HL-60/S4 treated with retinoic acid at 250 ng/mL for 4 days and 3 days (cell line): Measurements from ENCODE around the gene ZFYVE19.
"Not testable (repeated sequence)": the region's sequence is repeated elsewhere in the genome, so short reads cannot be mapped to it uniquely, and the experiment has no call there.

ENCODE experiments used
- in situ Hi-C: fragments of 300-500 bp; cut with MboI; formaldehyde crosslinking; loops from 2 replicates; pipeline ENCODE4 v1.7.0; 2022; ENCODE audit warnings: low sequenced_read_pairs

Gene ZFYVE19

DNA sequence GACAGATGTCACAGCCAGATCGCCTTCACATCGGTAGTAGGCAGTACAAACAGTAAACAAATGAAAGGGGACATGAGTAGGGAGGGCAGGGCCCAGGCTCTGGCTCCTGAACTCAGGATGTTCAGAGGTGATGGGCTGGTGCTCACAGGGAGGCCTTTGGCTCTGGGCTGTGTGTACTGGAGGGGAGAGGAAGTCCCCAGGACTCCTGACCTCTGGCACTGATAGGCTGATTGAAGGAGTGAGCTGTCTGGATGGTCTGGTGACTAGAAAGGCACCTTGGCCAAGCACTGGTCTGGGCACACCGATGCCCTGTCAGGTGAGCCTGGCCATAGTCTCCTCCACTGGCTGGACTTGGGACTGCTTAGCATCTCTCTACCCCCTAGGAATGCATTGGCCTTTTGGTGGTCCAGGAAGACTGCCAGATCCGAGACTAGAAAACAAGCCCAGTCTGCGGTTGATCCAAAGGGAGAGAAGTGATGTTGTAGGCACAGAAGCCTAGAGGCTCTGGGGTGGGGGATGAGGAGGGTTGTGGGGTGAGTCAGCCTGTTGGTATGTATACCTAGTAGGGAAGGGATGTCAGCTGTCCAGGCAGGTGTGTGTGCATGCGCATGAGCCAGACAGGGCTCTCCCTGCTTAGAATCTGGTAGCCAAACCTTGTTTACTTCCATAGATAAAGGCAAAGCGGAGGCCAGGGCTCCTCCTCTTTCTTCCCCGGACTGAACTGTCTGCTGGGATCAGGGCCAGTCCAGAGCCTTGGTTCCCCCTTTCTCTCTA is 38.8 kb downstream of the ZFYVE19 start:
- in situ Hi-C loops, result no loop called here

DNA sequence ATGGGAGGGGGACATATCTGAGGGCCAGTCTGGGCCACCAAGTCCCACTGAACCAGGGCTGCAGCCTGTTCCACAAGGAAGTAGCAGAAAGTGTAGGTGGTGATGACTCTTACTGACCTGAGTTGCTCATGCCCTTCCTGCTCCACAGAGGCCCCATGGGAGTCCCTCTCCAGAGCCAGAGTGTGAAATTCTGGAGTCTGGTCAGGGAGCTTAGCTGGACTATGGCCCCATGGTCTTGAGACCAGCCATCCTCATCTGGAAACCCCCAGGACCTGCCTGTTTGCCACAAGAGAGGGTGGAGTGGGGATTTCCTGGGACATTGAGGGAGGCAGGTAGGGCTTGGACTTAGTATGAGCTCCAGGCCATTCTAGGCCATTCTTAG is 39.9 kb downstream of the ZFYVE19 start:
- in situ Hi-C loops, result no loop called here

DNA sequence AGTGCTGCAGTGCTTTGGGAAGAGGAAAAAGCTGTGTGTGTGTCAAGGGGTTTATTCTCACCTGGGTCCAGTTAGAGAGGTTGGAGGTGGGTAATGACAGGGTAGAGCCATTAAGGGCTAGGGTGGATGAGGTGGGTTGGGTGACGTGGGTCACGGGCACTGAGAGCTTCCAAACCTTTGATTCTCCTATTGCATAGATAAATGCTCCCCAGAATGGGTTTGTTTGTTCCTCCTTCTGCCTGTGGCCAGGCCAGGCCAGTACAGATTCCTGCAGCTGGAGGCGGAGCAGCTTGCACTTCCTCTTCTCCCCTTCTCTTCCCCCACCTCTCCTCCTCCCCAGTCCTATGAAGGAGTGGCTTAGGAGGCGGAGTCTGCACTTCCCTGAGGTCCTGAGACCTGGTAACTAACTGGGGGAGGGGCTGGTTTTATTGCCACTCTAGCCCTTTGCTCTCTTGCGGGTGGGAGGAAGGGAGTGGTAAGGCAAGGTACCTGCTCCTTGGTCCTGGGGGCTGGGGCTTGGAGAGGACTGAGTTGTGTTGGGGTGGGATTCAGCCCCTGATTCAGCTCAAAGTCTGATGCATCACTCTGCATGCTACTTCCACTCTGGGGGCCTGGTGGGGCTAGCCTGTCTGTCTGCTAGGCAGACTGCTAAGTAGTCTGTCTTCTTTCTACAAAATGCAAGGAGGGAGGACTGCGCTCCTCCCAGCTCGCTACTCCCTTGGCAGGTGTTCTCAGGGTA is 40.5 kb downstream of the ZFYVE19 start:
- in situ Hi-C loops, result no loop called here

DNA sequence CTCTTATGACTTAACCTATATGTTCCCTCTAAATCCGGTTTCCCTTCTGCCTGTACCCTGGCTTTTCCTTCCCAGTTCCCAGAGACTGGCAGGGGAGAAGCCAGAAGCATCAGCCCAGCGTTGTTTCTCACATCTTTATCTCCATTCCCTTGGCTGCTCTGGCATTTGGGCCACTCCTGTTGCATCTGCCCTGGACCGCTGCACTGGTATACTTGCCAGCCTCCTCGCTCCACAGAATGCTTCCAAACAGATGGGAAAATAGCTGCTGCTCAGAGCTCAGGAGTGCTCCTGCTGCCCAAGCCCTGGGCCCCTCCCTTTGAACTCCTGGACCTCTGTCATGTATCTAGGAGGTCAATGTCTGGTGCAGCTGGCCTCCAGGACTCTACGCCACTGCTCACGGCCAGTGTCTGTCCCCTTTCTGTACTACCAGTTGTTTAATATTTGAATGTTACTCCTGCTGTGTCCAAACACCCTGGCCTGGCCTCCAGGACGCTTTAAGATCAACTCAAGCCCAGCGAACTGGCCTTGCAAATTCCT is 43.8 kb downstream of the ZFYVE19 start:
- in situ Hi-C loops, result no loop called here

DNA sequence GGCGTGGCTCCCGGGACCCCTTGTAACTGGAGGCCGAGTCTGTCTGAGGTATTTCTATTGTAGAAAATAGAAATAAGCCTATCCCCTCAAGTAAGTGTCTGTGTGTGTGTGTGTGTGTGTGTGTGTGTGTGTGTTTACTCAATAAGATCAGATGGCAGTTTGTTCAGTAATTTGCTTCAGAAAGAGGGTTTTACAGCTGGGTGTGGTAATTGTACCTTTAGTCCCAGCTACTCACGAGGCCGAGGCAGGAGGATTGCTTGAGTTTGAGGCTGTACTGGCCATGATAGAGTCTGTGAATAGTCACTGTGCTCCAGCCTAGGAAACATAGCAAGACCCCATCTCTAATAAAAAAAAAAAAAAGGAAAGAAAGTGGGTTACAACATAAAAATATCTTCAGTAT is 45.6 kb downstream of the ZFYVE19 start:
- in situ Hi-C loops, result no loop called here

DNA sequence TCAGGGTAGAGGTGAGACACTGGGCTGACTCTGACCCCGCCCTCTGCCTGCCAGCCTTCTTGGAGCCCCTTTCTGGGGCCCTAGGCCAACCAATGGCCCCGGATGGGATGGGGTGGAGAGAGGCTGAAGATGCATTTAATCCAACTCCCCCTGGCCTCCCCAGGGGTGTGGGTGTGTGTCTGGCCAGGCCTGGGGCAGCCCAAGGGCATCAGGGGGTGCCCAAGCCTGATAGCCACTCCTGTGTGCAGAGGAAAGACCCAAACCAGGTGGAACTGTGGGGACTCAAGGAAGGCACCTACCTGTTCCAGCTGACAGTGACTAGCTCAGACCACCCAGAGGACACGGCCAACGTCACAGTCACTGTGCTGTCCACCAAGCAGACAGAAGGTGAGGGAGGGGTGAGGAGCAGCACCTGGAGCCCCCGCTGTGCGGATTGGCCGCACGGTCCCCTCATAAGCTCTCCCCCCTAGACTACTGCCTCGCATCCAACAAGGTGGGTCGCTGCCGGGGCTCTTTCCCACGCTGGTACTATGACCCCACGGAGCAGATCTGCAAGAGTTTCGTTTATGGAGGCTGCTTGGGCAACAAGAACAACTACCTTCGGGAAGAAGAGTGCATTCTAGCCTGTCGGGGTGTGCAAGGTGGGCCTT is 46.5 kb downstream of the ZFYVE19 start:
- in situ Hi-C loops, result no loop called here

DNA sequence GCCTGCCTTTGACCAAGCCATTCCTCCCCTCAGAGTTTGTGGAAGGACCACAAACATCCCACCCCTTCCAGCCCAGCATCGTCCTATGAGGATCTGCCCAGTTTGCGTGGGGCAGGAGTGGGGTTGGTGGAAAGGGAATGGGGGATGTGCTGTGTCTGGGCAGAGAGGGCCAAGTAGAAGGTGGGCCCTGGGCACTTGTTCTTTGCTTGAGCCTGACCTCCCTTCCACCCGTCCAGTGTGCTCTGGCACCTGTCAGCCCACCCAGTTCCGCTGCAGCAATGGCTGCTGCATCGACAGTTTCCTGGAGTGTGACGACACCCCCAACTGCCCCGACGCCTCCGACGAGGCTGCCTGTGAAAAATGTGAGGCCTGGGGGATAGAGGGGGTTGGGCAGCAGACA is 47.3 kb downstream of the ZFYVE19 start:
- in situ Hi-C loops, result no loop called here

DNA sequence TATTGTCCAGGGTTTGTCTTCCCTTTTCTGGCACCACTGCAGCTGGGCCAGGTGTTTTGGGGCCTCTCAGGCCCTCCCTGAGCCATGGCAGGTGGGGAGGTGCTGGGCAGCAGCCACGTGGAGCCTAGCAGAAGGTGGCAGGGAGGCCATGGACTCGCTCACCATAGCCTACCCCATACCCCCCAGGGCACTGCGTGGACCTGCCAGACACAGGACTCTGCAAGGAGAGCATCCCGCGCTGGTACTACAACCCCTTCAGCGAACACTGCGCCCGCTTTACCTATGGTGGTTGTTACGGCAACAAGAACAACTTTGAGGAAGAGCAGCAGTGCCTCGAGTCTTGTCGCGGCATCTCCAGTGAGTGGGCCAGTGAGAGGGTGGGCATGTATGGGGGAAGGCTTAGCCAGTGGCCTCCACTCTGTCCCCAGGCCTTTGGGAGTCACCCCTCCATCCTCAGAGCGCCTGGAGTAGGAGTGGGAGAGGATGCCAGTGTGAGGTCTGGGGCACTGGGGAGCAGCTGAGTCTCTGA is 48.9 kb downstream of the ZFYVE19 start:
- in situ Hi-C loops, result no loop called here

DNA sequence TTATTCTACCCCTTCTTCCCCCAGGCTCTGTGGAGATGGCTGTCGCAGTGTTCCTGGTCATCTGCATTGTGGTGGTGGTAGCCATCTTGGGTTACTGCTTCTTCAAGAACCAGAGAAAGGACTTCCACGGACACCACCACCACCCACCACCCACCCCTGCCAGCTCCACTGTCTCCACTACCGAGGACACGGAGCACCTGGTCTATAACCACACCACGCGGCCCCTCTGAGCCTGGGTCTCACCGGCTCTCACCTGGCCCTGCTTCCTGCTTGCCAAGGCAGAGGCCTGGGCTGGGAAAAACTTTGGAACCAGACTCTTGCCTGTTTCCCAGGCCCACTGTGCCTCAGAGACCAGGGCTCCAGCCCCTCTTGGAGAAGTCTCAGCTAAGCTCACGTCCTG is 49.9 kb downstream of the ZFYVE19 start:
- in situ Hi-C loops, result no loop called here

DNA sequence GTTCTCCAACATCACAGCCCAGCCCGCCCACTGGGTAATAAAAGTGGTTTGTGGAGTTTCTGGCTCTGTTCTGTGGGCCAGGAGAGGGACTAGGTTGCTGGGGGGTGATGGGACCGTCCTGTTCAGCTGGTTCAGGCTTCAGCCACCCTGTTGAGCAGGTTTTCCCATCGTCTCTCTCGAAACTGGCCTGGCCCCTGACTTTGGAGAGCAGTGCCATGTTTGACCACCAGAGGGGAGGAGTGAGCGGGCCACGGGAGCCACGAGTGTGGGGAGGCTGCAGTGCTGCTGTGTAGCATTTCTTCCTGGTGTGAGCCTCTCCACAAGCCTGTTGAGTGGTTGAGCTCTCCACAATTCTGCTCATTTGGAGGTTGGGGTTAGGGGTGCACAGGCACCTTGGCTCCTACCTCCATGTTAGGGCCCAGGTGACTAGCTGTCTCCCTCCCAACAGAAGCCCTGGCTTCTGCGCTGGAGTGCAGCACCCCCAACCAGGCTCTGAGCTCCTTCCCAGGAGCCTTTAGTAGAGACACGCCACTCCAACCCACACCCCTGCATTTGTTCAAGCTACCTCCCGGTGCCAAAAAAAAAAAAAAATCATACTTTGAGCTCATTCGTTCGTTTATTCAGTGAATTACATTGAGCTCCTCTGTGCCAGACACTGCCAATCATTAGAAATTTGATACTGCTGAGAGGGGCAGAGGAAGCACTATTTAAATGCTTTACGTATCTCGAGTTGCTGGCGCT is 50.9 kb downstream of the ZFYVE19 start:
- in situ Hi-C loops, result no loop called here

DNA sequence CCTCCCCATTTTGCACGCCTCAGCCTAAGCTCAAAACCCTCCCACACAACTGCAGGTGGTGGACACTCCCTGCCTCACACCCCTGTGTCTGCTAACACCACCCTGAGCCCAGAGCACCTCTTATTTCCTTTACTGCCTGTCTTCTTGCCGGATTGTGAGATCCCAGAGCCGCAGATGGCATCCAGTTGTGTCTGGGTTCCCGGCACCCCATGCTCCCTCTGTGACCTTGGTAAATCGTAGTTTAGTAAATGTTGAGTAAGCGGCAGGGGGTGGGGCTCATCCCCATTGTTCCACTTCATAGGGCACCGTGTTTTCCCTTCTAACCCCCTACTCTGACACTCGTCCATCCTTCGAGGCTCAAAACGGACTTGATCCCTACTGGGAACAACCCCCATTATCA is 51.8 kb downstream of the ZFYVE19 start:
- in situ Hi-C loops, result no loop called here

DNA sequence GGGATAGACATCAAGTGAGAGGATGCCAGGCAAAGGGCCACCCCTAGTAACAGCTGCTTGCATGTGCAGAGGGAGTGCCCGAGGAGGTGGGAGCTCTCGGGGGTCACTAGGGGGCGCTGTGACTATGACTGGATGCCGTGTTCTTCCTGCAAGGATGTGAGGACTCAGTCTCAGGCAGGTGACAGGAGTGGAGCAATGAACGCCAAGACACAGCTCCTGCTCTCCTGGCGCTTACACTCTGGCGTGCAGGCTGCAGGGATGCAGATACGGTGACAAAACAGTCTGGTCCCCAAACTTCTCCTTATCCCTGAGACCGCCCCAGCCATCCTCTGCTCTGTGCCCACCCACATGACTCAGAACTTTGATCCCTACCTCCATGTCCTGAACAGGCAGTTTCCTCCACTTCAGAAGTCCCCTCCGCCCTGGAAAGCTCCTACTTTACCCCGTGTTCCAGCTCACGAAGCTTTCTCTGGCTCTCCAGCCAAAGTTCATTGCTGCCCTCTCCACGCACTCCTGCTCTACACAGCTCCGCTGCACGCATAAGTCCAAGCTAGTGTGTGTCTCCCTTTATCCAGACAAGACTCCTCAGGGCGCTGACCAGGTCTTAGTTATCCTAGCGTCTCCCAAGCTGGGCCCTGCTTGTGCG is 52.4 kb downstream of the ZFYVE19 start:
- in situ Hi-C loops, result no loop called here

DNA sequence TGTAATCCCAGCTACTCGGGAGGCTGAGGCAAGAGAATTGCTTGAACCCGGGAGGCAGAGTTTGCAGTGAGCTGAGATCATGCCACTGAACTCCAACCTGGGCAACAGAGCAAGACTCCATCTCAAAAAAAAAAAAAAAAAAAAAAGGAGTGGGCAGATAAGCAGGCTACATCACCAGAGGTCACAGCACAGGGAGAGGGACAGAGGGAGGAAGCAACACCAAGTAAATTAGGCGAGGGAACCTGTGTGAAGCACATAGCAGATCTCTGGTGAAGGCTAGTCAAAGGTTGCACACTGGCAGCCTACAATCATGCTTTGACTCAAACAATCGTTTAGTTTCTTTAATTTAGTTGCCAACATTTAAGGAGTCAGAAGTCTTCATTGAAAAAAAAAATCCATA is 54.3 kb downstream of the ZFYVE19 start:
- in situ Hi-C loops, result not testable (repeated sequence)

DNA sequence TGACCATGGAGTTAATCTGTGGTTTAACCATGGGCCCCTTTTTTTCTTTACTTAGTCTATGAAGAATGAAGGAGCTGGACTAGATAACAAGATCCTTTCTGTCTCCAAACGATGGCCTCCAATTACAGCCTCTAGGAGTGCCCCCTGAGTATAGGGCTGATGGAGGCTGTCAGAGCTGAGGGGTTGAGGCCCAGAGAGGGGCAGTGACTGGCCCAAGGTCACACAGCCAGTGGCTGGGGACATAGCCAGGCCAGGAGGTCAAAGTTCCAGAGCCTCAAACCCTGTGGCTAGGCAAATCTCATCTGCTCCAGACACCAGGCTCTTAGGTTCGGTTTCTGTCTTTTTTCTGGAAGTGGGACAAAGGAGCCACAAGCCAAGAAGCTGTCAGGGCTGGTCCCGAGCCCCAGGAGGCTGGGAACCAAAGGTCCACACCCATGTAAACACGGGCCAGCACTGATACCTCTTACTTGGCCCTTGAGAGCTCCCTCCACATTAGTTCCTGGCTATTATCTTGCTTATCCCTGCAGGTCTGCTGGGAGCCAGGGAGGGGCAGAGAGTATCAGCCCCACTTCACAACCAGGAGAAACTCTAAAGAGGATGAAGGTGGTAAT is 56.9 kb downstream of the ZFYVE19 start:
- in situ Hi-C loops, result no loop called here
